NK-92 (cell line): ENCODE measurements around the gene CYB561D1.

Experiments
- DNase-seq: peaks from one replicate; lab custom pipeline; 2025; ENCODE audit not compliant: unreplicated experiment; lab: John Stamatoyannopoulos, UW

Gene CYB561D1

DNA sequence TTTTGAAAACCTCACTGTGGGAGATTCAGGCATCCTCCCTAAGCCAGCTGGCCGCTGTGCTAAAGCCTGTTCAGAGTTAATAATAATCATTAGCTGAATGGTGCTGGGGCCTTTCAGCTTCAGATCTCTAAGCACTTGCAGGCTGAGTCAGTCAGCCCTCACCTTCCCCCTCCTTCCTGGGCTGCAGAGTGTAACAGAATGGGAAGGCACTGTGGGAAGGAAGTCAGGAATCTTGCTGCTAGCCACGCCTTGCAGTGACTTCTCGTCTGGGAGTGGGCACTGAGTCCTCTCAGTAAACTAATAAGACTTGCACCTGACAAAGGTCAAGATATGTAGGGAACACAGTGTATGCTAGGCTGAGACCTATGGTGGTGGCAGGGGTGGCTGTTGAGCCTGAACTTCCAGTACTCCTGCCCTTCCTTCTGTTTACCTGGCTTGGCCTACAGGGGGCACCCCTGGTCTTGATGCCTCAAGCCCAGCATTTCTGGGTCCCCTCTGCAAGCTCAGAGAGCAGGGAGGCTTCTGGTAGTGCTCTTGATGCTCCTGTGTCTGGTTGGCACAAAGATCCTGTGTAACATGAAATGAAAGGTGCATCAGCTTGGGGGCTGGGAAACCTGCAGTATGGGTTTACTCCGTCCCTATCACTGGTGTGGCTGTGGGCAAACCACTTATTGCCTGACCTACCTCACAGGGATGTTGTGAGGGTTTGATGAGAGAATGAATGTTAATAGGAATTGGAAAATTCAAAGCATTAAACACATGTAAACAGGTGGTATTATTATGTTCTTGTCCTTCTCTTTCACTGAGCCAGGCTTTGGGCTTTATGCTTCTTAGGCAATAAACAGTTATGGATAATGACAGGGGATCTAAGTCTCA, 6.0 kb downstream of the CYB561D1 start:
- DNase-seq, result no peak

- no peak for DNase-seq
Measured at GRCh38 chr1:109500941-109501381, 7.1 kb downstream of the CYB561D1 start.

DNA sequence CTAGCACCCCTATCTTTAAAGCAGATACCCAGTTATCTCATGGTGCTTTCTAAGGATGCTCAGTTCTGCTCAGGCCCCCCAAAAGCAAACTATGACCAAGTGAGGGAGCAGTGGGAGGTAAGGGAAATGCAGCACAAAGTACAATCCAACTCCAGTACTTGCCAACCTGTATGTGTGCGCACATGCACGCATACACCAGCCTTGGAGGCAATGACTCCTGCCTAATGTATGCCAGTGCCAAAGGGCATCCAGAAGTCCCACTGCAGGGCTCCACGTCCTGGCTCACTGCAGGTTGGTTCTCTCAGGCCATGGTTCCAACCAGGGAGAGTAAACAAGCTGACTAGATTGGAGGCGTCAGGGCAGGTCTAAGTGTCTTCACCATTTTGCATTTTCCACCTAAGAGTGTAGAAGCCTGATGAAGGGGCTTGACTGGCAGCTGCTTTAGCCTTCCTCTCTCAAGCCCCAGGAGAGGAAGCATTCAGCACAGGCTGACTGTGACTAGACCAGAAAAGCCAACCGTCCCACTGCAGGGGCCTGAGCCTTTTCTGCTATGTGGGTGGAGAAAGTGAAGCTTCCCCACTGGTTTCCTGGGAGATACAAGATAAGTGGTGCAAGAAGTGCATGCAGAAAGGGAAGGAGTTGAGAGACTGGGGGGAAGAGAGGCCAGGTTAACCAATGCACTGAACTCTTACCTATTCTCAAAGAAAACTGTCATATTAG, 7.9 kb downstream of the CYB561D1 start:
- DNase-seq, result no peak

GRCh38 chr1:109502364-109502851, 8.5 kb downstream of the CYB561D1 start:
- DNase-seq, result no peak

- DNase-seq, result no peak
Measured at GRCh38 chr1:109503935-109504334, 10.0 kb downstream of the CYB561D1 start.

DNA sequence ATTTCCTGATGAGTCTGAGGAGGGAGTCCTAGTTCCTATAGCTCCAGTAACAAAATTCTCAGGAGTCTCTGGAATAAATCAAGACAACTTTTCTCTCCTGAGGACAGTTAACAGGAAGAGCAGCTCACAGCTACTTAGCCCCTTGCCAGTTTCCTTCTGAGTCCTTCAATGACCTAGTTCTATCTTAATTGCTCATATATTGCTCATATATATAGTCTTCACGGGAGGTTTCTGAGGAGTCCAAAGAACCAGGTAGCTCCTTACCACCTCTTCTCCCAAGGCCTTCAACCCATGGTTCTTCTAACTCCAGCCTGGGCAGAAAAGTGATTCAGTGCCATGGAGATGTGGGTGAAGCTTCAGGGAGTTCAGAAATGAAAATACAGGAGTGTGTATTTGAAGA, 11.1 kb downstream of the CYB561D1 start:
- no peak for DNase-seq

GRCh38 chr1:109508001-109508872, 14.3 kb downstream of the CYB561D1 start:
- DNase-seq, result no peak

DNA sequence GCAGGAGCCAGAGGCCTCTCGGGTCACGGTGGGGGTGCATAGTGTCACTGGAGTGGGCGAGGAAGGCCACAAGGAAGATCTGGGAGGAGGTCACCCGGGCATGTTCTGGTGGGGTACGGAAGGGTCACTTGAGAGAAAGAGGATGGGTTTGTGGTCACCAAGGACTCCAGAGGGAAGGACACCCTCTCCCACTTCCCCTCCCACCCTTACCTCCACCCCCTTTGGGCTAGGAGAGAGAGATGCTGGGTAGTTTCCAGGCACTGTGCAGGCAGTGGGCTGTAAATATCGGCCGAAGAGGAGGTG, 14.9 kb downstream of the CYB561D1 start:
- DNase-seq, result no peak

GRCh38 chr1:109509176-109510134, 15.6 kb downstream of the CYB561D1 start, which contains the start of gene AMIGO1:
Gene AMIGO1 (minus strand): TSS chr1:109509727. CDS start chr1:109508912, 815 bp downstream.
- no peak for DNase-seq

GRCh38 chr1:109513110-109513710, 19.3 kb downstream of the CYB561D1 start:
- no peak for DNase-seq

DNA sequence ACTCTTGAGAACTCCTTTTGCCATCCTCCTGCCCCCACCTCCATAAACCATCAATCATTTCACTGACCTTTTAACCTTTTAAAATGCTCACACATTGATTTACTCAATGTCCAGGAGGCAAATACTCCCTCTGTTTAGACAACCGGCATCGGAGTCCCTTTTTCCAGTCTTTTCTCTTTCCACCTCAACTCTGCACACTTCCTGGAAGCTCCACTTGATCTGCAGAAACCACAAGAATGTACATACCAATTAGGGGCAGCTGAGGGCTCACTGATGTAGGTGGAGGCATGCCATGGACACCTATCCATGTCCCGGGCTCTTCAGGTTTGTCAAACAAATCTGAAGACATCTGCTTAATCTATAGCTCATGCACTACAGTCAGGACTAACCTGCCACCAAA, 21.0 kb downstream of the CYB561D1 start:
- no peak for DNase-seq

DNA sequence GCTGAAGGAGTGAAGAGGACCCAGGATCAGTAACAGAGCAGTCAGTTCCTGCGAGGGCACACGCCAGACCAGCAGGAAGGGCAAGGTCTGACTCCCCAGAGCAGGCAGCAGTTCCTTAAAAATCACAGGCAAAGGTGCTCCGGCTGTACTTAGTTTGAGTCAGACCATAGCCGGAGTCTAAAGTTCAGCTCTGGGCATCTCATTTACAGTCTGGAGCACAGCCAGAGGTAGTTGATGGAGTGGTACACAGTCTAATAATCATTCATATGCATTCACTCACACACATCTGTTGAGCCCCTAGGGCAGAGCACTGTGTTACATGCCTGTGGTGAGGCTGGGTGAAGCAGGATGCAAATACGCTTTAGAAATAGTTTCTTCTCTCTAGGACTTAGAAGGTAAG, 23.0 kb downstream of the CYB561D1 start:
- DNase-seq, result no peak

- DNase-seq, result no peak
Measured at GRCh38 chr1:109517337-109517736, 23.4 kb downstream of the CYB561D1 start.

DNA sequence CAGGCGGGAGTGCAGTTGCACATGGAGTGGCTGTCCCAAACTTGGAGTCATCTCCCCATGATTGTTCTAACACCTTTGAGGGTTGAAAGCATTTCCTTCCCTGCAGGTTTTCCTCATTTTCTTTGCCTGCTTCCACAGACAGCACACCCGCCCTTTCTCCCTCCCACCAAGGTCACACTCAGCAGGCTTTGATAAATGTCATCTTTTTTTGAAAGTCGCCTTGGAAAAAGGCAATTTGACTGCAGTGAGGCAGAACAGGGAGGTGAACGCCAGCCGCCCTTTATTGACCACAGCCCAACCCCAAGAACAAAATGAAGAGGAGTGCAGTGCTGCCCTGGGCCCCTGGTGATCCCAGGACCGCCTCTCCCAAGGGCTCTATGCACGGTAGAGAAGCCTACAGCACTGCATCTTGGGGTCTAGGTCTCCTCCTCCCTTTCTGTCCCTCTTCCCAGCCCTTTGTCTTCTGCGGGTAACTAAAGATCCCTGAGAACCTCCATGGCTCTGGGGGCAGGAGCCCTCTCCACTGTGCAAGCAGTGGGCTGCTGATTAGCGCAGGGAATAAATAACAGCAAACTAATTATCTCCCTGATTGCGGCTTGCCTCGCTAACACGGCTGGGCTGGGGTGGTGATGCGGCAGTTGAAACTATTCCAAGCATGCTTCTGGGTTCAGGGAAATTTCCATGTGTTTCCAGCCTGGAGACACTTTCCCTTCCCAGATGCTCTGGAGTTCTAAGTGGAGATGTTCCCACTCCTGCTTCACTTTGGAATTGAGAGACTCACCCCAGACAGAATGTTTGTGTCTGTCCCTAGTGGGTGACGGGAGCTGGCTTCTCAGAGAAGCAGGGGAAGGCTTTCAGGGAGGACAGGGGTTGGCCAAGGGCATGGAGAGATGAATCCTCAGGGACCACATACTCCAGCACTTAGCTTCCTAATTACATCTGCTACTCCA, 27.4 kb downstream of the CYB561D1 start:
- DNase-seq, result no peak

DNA sequence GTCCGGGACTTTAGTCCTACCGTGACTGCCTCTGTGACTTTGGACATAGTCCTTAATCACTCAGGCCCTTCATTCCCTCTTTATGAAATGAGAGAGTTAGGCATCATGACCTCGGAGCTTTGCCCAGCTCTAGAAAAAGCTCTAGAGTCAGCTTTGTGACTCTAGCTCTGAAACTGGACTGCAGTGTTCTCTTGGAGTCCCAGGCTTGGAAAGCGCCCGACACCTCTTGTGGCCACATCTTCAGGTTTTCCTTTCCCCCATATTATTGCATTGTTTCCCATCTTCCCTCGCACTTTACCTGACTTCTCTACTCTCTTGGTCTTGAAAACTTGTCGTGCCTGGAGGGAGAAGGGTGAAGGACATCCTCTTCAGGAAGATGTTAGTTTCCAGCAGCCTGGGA, 28.1 kb downstream of the CYB561D1 start:
- DNase-seq, result no peak

- DNase-seq, result no peak
Measured at GRCh38 chr1:109523706-109524105, 29.8 kb downstream of the CYB561D1 start.

GRCh38 chr1:109527098-109527811, 33.4 kb downstream of the CYB561D1 start:
- no peak for DNase-seq
